Kidney (tissue), 14 donors: ENCODE results near the gene OR4D1. TPM values are rescaled to one million over a fixed set of nuclear protein-coding genes. Genes with fewer than 3 reads are reported as not detected.

Source experiments
- DNase-seq, 5 donors: peaks; one replicate each; pipeline ENCODE4 v3.0.0-alpha.2; 2013 to 2020
- FAIRE-seq: peaks from 2 replicates; lab custom pipeline; 2012; peaks lifted over from hg19 to GRCh38; lab: Jason Lieb, UNC
- H3K27ac ChIP-seq, 2 donors: one replicate each; pipeline ENCODE4 v1.7.0; 2013; ENCODE audit warnings: low read depth in 2 of 2, low read length in 2 of 2, inconsistent platforms in 1 of 2
- H3K27me3 ChIP-seq: one replicate; pipeline ENCODE4 v1.7.1; 2013; ENCODE audit warnings: low read length, inconsistent platforms; ENCODE audit not compliant: control insufficient read depth, insufficient read depth
- H3K36me3 ChIP-seq, 3 donors: one replicate each; pipeline versions ENCODE4 v1.7.0 to v1.7.1; 2013; ENCODE audit warnings: low read length in 3 of 3, control low read depth in 1 of 3, inconsistent platforms in 1 of 3; ENCODE audit not compliant: insufficient read depth in 3 of 3, control insufficient read depth in 2 of 3
- H3K4me1 ChIP-seq, 3 donors: one replicate each; pipeline versions ENCODE4 v1.7.0 to v1.7.1; 2013; ENCODE audit warnings: low read length in 3 of 3, inconsistent platforms in 1 of 3, low read depth in 1 of 3; ENCODE audit not compliant: control insufficient read depth in 2 of 3, insufficient read depth in 2 of 3
- H3K4me3 ChIP-seq, 3 donors: one replicate each; pipeline versions ENCODE4 v1.7.0 to v1.8.1; 2013; ENCODE audit warnings: low read length in 3 of 3, control low read depth in 1 of 3, inconsistent platforms in 1 of 3
- H3K9ac ChIP-seq, 3 donors: one replicate each; pipeline versions ENCODE4 v1.7.0 to v1.7.1; 2013; ENCODE audit warnings: low read length in 3 of 3, control low read depth in 1 of 3, inconsistent platforms in 1 of 3
- H3K9me3 ChIP-seq, 3 donors: one replicate each; pipeline versions ENCODE4 v1.7.0 to v1.7.1; 2013; ENCODE audit warnings: low read length in 3 of 3, control low read depth in 1 of 3, inconsistent platforms in 1 of 3; ENCODE audit not compliant: control insufficient read depth in 2 of 3, insufficient read depth in 1 of 3
- CTCF ChIP-seq: IDR thresholded peaks from 3 replicates; pipeline ENCODE4 v1.5.1; 2012; ENCODE audit warnings: mild to moderate bottlenecking, moderate library complexity, borderline replicate concordance; ENCODE audit not compliant: insufficient read depth; ENCODE audit errors: extremely low read depth
- intact Hi-C: fragments of 100-400 bp; cut with DNase I; formaldehyde crosslinking; loops from one replicate; pipeline ENCODE4 v1.11.1; 2022
- polyA plus RNA-seq: library from polyadenylated mRNA; stranded (reverse); fragments of 350-450 nt; fragmentation: Illumina TruSeq; extraction: RNeasy Lipid Tissue Mini Kit (QIAGEN cat#74804); gene quantifications from one replicate; pipeline ENCODE4 v1.2.3, GENCODE V29; 2014; ENCODE audit warnings: low read depth, low replicate concordance; ENCODE audit not compliant: insufficient read depth
- total RNA-seq: library from RNA; stranded (reverse); fragmentation: NEBNext Ultra II Directional; extraction: Animal tissue kit (Norgen Biotek cat#: 25700); gene quantifications from one replicate; pipeline ENCODE4 v1.2.1, GENCODE V29; 2021
- donor health status: control.
- donor health status: control.
- donor health status: control.
- donor health status: control.
- donor health status: control.
- donor health status: DM: yes; HTN: yes; CAD: no.
- donor health status: Normal renal cell carcinoma (clear cell type).

The OR4D1 gene
- total and polyA plus RNA-seq, 2 donors from 2014 or later: 0.06 TPM; not detected in 1

DNA sequence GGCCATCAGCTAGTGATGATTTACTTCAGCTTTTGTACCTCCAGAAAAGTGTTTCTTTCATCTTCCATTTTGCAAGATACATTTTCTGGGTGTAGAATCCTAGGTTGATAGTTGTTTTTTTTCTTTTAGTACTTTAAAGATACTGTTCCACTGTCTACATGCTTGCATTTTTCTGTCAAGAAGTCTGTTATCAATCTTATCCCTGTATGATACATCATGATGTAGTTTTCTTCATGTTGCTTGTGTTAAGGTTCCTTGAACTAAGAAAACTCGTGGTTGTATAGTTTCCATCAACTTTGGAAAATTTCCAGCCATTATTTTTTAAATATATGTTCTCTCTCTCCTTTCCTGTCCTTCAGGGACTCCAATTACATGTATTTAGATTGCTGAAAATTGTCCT lies 40.9 kb upstream of the OR4D1 start:
- Histone ChIP-seq H3K27me3 (no peaks in the 10 kb centered on the region), H3K4me1 (no peaks in the 10 kb centered on the region), H3K36me3 (no peaks in the 10 kb centered on the region), H3K27ac (no peak overlapping the region), H3K9ac (no peak overlapping the region), H3K9me3 (no peaks in the 10 kb centered on the region), H3K4me3 (no peak overlapping the region)
- DNase-seq (no peak), FAIRE-seq (no peak)
- TF ChIP-seq CTCF: no peak
- intact Hi-C loops: no loop called here

- FAIRE-seq: no peak
Measured at GRCh38 chr17:58109197-58109596, 39.0 kb upstream of the OR4D1 start.

DNA sequence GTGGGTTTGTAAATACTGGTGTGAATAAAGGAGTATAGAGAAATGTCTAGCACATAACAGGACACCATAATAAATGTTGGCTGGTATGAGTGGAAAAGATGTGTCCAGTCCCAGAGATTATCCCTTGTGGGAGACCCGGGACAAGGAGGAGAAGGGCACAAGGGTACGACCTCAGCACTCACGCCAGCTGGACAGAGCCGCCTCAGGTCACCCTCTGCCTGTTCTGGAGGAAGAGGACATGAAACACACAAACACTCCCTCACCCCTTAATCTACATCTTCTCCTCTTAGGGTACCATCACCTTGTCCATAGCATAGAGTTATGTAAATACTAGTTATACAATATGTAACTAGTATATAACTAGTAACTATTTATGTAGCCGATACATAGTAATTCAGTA lies 38.2 kb upstream of the OR4D1 start:
- intact Hi-C loops: loop anchor here (10.0 kb wide), 1 partner anchor 255 kb away; the partner anchor contains the start of gene MRPS23
- FAIRE-seq (no peak), DNase-seq (no peak)
- no peaks in the 10 kb centered on the region for H3K27me3 ChIP-seq
- H3K9me3 ChIP-seq: no peaks in the 10 kb centered on the region
- no peak overlapping the region for H3K27ac ChIP-seq
- TF ChIP-seq CTCF: no peak
- H3K4me3 ChIP-seq: no peak overlapping the region
- H3K36me3 ChIP-seq: no peaks in the 10 kb centered on the region
- H3K9ac ChIP-seq: no peak overlapping the region
- H3K4me1 ChIP-seq: peaks cover 0 to 2% (median 0%) of the 10 kb centered on the region in 3 donors

More at GRCh38 chr17:58109197-58109596, 39.0 kb upstream of the OR4D1 start:
- no peak for DNase-seq
- no peak overlapping the region for H3K9ac ChIP-seq
- TF ChIP-seq CTCF: no peak
- no peak overlapping the region for H3K4me3 ChIP-seq
- intact Hi-C loops: no loop called here
- H3K27me3 ChIP-seq: no peaks in the 10 kb centered on the region
- no peaks in the 10 kb centered on the region for H3K9me3 ChIP-seq
- no peaks in the 10 kb centered on the region for H3K36me3 ChIP-seq
- H3K27ac ChIP-seq: no peak overlapping the region
- peaks cover 0 to 2% (median 0%) of the 10 kb centered on the region in 3 donors for H3K4me1 ChIP-seq

DNA sequence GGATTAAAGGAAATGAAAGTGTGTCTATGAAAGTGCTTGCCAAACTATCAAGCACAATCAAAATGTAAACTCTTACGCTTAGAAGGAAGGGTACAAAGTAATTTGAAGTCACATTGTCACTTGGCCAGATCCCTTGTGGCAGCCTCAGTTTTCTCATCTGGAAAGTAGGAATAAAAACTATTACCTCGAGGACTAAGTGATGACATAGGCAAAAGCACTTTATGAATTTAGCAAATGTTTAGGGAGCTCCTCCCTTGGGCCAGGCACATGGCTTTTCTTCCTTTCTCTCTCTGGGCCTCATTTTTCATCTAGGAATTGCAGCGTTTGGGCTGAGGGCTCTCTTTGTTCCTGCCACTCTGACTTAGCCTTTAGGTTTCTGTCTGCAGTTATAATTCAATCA lies 36.5 kb upstream of the OR4D1 start:
- Histone ChIP-seq H3K9me3 (no peaks in the 10 kb centered on the region), H3K36me3 (no peaks in the 10 kb centered on the region), H3K27me3 (no peaks in the 10 kb centered on the region), H3K27ac (no peak overlapping the region), H3K4me1 (peaks cover 0 to 2% (median 0%) of the 10 kb centered on the region in 3 donors), H3K4me3 (no peak overlapping the region), H3K9ac (no peak overlapping the region)
- DNase-seq (no peak), FAIRE-seq (no peak)
- no peak for TF ChIP-seq CTCF
- intact Hi-C loops: loop anchor here (10.0 kb wide), 1 partner anchor 257 kb away; the partner anchor contains the start of gene MRPS23
